22Rv1 (cell line): Measurements from ENCODE around the gene PPARG.

Experiments used
- ZFX ChIP-seq: fragments of 450-650 bp; IDR thresholded peaks from 2 replicates; pipeline ENCODE4 v1.6.1; 2017; ENCODE audit warnings: antibody characterized with exemption, borderline replicate concordance
- TF ChIP-seq, protein P1 (sequence below): fragments of 450-650 bp; IDR thresholded peaks from 2 replicates; pipeline ENCODE4 v1.5.1; 2017; ENCODE audit warnings: mild to moderate bottlenecking

DNA sequence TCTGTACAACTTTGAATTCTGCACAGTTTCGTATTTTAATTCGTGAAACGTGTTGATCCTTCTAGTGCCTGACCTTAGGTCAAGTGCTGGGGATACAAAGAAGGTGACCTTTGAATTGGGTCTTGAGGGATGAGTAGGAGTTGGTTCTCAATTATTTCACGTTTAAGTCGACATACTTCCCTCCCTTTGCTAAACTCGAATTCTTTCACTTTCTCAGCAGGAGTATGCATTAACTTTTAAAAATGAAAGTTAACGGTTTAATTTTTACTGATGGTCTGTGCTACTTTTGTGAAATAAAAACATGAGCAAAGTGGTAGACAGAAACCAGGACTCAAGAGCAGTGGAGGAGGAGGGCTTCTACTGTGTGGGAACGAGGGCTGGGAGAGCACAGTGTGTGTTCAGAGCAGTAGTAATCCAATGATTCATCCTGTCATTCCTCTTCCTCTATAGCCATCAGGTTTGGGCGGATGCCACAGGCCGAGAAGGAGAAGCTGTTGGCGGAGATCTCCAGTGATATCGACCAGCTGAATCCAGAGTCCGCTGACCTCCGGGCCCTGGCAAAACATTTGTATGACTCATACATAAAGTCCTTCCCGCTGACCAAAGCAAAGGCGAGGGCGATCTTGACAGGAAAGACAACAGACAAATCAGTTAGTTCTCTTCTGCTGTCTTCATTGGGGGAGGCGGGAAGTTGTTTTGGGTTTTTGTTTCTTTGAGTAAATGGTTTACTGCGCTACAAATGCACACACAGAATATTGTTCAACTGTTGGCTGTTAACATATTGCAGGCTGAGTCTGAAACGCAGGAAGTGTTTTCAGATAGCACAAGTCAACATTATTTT, 116.8 kb downstream of the PPARG start:
- TF ChIP-seq, protein P1, sequence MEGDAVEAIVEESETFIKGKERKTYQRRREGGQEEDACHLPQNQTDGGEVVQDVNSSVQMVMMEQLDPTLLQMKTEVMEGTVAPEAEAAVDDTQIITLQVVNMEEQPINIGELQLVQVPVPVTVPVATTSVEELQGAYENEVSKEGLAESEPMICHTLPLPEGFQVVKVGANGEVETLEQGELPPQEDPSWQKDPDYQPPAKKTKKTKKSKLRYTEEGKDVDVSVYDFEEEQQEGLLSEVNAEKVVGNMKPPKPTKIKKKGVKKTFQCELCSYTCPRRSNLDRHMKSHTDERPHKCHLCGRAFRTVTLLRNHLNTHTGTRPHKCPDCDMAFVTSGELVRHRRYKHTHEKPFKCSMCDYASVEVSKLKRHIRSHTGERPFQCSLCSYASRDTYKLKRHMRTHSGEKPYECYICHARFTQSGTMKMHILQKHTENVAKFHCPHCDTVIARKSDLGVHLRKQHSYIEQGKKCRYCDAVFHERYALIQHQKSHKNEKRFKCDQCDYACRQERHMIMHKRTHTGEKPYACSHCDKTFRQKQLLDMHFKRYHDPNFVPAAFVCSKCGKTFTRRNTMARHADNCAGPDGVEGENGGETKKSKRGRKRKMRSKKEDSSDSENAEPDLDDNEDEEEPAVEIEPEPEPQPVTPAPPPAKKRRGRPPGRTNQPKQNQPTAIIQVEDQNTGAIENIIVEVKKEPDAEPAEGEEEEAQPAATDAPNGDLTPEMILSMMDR: no peak
- no peak for TF ChIP-seq ZFX
